HG03439 (cell line): Measurements from ENCODE around the gene WNT4.

Source experiments
- ATAC-seq: cut with Tn5 transposase; IDR thresholded peaks from one replicate; pipeline ENCODE4 v1.9.1; 2021; ENCODE audit warnings: mild to moderate bottlenecking, moderate library complexity; ENCODE audit not compliant: unreplicated experiment

Gene WNT4

GRCh38 chr1:22164841-22165808 lies 22.2 kb upstream of the WNT4 start:
- ATAC-seq, result no peak

- no peak for ATAC-seq
These were observed 20.7 kb upstream of the WNT4 start for GRCh38 chr1:22163564-22163963.

DNA sequence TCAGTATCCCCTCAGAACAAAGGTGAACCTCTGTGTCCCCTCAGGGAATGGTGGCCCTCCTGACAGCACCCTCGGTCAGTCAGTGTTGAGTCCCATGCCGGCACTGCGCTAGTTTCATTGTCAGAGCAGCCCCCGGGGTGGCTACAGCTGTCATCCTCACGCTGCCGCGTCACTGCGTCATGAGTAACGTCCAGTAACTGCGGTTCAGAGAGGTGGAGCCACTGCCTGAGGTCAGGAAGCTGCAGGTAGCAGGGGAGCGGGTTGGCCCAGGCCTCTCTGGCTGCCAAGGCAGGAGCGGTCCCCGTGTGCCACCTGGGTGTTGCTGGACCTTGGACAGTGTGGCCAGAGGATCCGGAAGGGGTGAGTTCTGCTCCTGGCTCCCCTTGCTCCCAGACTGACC lies 20.2 kb upstream of the WNT4 start:
- ATAC-seq, result no peak

DNA sequence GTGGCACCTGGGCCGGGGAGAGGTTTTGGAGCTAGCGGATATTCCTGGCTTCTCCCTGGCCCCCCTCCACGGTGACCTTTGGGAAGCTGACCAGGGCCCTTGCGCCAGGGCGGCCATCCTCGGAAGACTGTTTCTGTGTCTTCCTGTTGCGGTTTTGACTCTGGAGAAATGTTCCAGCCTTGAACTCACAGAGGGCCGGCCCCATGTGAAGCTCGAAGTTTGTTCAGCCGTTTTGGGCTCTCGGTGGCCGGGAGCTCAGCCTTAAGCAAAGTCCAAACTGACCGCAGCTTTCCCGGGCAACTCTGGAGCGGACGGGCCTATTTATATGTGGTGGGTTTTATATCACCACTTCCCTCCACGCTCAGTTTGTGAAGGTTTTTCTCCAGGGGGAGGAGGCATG lies 17.0 kb upstream of the WNT4 start:
- ATAC-seq, result no peak

GRCh38 chr1:22158654-22159053 lies 15.8 kb upstream of the WNT4 start:
- no peak for ATAC-seq

DNA sequence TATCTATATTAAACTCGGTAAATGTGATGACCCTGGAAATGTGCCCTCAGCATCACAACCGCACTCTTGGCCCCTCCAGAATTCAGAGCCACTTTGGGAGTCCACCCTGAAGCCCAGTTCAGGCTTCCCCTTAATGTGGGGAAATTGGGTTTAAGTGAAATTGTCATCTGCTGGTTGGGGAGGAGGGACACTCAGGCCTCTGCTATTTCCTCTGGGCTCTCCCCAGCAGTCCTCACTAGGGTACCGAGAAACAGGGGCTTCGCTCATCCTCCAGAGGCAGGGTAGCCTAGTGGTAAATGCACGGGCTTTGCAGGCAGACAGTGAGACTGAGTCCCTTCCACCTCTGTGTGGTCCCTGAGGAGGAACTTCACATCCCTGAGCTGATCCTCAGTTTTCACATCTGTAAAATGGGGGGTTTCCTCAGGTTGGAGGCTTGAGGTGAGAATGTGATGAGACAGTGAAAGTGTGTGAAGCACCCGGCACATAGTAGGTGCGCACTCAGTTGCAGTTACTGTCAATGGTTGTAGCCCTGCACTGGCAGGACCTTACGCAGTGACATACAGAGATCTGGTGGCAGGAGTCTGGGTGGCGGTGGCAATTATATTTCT lies 14.6 kb upstream of the WNT4 start:
- ATAC-seq, result no peak

DNA sequence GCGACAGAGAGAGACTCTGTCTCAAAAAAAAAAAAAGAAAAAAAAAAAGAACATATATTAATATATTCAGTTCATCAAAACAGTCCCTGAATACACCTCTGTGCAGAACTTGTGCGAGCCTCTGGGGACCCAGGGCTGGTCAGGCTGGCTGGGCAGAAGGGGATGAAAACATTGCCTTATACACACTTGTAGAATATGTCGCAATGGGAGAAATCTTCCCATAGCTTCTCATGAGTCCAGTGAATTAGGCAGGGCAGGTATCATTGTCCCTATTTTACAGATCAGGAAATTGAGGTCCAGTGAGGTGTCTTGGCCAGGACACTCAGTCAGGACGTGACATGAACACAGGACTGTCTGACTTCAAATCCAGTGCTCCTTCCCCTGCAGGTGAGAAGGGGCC lies 12.6 kb upstream of the WNT4 start:
- no peak for ATAC-seq

DNA sequence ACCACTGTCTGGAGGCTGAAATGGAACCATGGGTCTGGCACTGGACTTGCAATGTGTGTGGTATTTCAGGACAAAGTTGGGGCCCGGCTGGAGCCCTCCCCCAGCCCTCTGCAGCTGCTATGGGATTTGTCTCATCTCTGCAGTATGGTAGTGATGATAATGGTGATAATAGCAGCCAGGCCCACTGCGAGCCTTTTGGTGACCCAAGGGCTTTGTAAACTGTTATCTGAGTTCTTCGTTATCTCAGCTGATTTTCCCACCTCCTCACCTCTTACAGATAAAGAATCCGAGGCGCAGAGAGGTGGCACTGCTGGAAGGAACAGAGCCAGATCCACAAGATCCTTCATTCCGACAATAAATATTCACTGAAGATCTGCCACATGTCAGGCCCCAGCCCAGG lies 11.7 kb upstream of the WNT4 start:
- ATAC-seq, result no peak

GRCh38 chr1:22153660-22154437 lies 11.0 kb upstream of the WNT4 start:
- no peak for ATAC-seq

DNA sequence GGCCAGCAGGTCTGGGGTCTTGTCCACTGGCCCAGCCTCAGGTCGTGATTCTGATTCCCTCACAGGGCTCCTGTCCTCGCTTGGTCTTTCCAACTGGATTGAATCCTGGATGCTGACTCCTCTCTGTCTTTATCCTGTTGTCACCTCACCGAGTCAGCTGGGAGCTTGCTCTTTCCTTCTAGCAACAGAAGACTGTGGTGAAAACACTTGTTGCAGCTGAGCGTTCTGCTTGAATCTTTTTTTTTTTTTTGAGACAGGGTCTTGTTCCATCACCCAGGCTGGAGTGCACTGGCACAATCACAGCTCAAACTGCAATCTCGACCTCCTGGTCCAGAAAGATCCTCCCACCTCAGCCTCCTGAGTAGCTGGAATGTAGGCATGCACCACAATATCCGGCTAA lies 8.0 kb upstream of the WNT4 start:
- ATAC-seq, result no peak

GRCh38 chr1:22142315-22143064 lies 407 bp downstream of the WNT4 start:
- no peak for ATAC-seq

DNA sequence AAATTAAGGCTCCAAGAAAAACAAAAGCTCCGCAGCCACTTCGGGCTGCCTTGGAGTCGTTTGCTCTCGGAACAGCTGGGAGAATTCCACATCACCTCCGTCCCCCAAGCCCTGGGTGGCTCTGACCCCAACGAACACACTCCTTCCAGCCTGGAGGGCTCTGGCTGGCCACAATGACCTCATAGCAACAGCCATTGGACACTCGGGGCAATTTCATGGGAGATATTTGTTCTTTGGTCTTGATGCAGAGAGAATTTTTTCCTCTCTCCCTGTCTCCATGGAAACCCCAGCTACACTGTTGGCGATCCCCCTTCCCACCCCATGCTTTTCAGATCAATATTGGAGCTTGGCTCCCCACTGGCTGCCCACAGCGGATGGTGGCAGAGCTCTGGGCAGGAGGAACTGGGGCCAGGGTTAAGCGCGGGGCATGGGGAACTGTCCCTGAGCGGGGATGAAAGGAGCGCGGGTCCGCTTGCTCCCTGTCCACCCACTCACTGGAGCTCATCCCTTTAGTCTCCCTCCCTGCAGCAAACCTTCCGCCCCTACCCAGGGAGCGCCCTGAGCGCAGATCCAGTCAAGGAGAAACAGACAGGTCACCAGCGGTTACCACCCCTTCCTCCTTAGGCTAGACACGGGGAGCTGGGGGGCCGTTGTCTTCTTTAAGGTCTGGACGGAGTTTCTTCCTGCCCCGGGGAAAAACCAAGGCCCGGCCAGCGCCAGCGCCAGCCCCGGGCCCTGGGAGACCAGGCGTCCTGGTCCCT lies 1.2 kb downstream of the WNT4 start:
- no peak for ATAC-seq

GRCh38 chr1:22140694-22141093 lies 2.2 kb downstream of the WNT4 start:
- no peak for ATAC-seq

DNA sequence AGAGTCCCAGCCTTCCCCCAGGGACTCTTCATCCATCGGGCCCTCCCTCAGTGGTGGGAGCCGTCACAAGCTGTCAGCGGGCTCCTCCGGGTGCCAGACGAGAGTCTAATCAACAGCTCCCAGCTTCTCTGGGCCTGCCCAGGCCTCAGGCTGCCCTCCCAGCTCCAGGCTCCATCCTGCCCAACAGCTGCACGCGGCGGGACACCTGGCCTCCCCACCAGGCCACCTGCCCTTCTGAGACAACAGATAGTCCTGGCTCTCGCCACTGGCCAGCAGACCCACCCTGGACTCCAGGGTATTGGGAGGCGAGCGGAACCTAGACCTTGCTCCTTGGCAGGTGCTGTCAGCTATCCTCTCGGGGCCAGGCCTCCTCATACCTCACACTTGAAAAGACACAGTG lies 3.1 kb downstream of the WNT4 start:
- no peak for ATAC-seq

DNA sequence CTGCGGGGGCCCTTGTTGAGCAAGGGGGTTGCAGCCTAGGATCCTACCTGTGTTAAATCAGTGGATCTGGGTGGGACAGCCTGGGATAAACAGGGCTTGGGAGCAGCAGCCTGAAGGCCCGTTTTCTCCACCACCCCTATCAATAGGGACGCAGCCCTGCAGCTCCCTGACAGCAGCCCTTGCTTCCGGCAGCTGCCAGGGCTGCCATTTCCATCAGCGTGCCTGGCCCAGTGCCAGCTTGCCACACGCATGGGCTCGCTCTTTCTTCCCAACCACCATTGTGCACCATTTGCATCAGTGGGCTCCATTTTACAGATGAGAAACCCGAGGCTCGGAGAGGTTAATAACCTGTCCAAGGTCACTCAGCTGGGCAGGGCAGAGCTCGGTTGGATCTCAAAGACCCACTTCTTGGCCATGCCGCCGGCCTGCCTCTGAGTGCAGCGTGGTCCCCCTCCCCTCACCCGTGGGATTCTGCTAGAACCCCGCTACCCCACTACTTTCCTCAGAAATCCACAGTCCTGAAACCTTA lies 3.8 kb downstream of the WNT4 start:
- ATAC-seq, result no peak

DNA sequence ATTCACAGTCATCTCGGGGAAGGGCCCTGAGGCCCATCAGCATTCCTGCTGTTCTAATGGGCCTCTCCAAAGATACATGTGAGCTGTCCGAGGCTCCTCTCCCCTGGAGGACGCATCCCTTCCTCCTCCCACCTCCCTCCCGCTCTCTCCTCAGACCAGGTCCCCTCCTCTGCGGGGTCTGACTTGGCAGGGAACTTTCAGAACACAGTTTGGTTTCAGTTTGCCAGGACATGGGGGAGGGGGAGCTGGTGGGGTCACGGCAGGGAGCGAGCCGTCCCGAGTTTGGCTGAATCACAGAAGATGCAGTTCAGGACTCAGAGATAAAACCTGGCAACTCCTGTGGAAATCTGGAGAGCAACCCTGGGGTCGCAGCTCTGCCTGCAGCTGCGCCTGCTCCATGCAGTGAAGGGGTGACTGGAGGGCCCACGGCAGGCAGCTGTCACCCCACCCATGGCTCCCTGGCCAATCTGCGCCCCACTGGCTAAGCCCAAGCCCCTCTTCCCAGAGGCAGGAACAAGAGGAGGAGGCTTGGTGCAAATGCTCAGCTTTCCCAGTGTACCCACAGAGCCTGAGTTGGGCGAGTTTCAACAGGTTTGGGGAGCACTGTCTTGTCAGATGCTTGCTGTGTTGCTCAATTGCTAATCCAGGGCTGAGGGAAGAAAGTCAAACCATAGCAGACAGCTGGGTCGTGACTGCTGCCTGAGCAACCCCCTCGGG lies 5.7 kb downstream of the WNT4 start:
- no peak for ATAC-seq

- no peak for ATAC-seq
These were observed 9.0 kb downstream of the WNT4 start for GRCh38 chr1:22133931-22134324.

GRCh38 chr1:22133247-22133930 lies 9.5 kb downstream of the WNT4 start:
- ATAC-seq, result no peak
